Neural cell (in vitro differentiated cells): ENCODE measurements around the gene TFAP2C.

ENCODE experiments used
- CTCF ChIP-seq: fragments of 450-650 bp; IDR thresholded peaks from 2 replicates; pipeline ENCODE4 v1.5.1; 2014; ENCODE audit warnings: antibody characterized with exemption, mild to moderate bottlenecking, moderate library complexity; ENCODE audit not compliant: poor library complexity, severe bottlenecking
- EP300 ChIP-seq: fragments of 450-650 bp; conservative IDR thresholded peaks from 2 replicates; pipeline ENCODE4 v1.6.1; 2014; ENCODE audit warnings: antibody characterized with exemption, mild to moderate bottlenecking, moderate library complexity; ENCODE audit not compliant: poor library complexity, severe bottlenecking
- EZH2 ChIP-seq: fragments of 200-600, 300-800 bp; shearing (Covaris generic), sonication (generic); IDR thresholded peaks from 2 replicates; pipeline ENCODE4 v1.6.1; 2014; ENCODE audit warnings: antibody characterized with exemption, low read length, borderline replicate concordance, mild to moderate bottlenecking; ENCODE audit not compliant: insufficient read depth, poor library complexity, severe bottlenecking
- MXI1 ChIP-seq: fragments of 450-650 bp; conservative IDR thresholded peaks from 2 replicates; pipeline ENCODE4 v1.6.1; 2014; ENCODE audit warnings: antibody characterized with exemption, mild to moderate bottlenecking; ENCODE audit not compliant: poor library complexity, severe bottlenecking
- REST ChIP-seq: IDR thresholded peaks from 2 replicates; pipeline ENCODE4 v1.6.1; 2012; ENCODE audit warnings: borderline replicate concordance
- SMC3 ChIP-seq: fragments of 450-650 bp; conservative IDR thresholded peaks from 2 replicates; pipeline ENCODE4 v1.6.1; 2014; ENCODE audit warnings: antibody characterized with exemption, mild to moderate bottlenecking, moderate library complexity; ENCODE audit not compliant: poor library complexity
- TAF1 ChIP-seq: IDR thresholded peaks from 2 replicates; pipeline ENCODE4 v1.6.1; 2012; ENCODE audit warnings: low read depth

GRCh38 chr20:56665806-56666205 is 36.7 kb downstream of the TFAP2C start:
- TF ChIP-seq CTCF = no peak
- no peak for TF ChIP-seq EP300
- TF ChIP-seq TAF1 = no peak
- TF ChIP-seq SMC3 = no peak
- no peak for TF ChIP-seq REST
- no peak for TF ChIP-seq MXI1
- no peak for TF ChIP-seq EZH2
